ENCODE measurements around the gene MARS1.

MARS1 gene

GRCh38 chr12:57458665-57459054 is 29.2 kb upstream of the MARS1 start:
- DNase-seq, result no peak

- peak; percentile 93 for DNase-seq
These were observed 28.7 kb upstream of the MARS1 start for GRCh38 chr12:57459055-57459749.

- no peak for DNase-seq
These were observed 28.0 kb upstream of the MARS1 start, which contains the start of gene GLI1 for GRCh38 chr12:57459750-57460467. Gene GLI1 (plus strand): TSS chr12:57459785. CDS start chr12:57463692, 3,907 bp downstream.

- DNase-seq, result no peak
These were observed 27.4 kb upstream of the MARS1 start for GRCh38 chr12:57460468-57460784.

GRCh38 chr12:57460841-57461275 is 27.0 kb upstream of the MARS1 start:
- no peak for DNase-seq

GRCh38 chr12:57461276-57461916 is 26.5 kb upstream of the MARS1 start:
- no peak for DNase-seq

- DNase-seq, result no peak
These were observed 26.0 kb upstream of the MARS1 start for GRCh38 chr12:57461917-57462250.

- peak; percentile 91 for DNase-seq
These were observed 25.5 kb upstream of the MARS1 start for GRCh38 chr12:57462251-57462911.

- DNase-seq, result no peak
These were observed 25.0 kb upstream of the MARS1 start for GRCh38 chr12:57462912-57463253.

- no peak for DNase-seq
These were observed 23.3 kb upstream of the MARS1 start for GRCh38 chr12:57464569-57464968.

GRCh38 chr12:57465030-57465746 is 22.7 kb upstream of the MARS1 start:
- DNase-seq, result no peak

GRCh38 chr12:57465747-57466505 is 21.9 kb upstream of the MARS1 start:
- no peak for DNase-seq

- no peak for DNase-seq
These were observed 20.5 kb upstream of the MARS1 start for GRCh38 chr12:57467212-57467874.

GRCh38 chr12:57467915-57468314 is 20.0 kb upstream of the MARS1 start:
- DNase-seq, result no peak

GRCh38 chr12:57469296-57470164 is 18.3 kb upstream of the MARS1 start:
- no peak for DNase-seq

- DNase-seq, result no peak
These were observed 17.4 kb upstream of the MARS1 start for GRCh38 chr12:57470286-57470969.

- no peak for DNase-seq
These were observed 16.8 kb upstream of the MARS1 start for GRCh38 chr12:57470970-57471656.

GRCh38 chr12:57471661-57472060 is 16.2 kb upstream of the MARS1 start:
- DNase-seq, result no peak

- DNase-seq, result no peak
These were observed 15.5 kb upstream of the MARS1 start for GRCh38 chr12:57472391-57472790.

- DNase-seq, result no peak
These were observed 14.5 kb upstream of the MARS1 start for GRCh38 chr12:57473392-57473791.
